Measurements from ENCODE around the gene PCDHGB3. TPM values are rescaled to one million over a fixed set of nuclear protein-coding genes. Genes with fewer than 3 reads are reported as not detected.
"Not testable (repeated sequence)": the region's sequence is repeated elsewhere in the genome, so short reads cannot be mapped to it uniquely, and the experiment has no call there.

The PCDHGB3 gene
- total and polyA plus RNA-seq, 5 experiments from 2014 or later: 0.10 to 0.71 (median 0.38) TPM; not detected in 1

DNA sequence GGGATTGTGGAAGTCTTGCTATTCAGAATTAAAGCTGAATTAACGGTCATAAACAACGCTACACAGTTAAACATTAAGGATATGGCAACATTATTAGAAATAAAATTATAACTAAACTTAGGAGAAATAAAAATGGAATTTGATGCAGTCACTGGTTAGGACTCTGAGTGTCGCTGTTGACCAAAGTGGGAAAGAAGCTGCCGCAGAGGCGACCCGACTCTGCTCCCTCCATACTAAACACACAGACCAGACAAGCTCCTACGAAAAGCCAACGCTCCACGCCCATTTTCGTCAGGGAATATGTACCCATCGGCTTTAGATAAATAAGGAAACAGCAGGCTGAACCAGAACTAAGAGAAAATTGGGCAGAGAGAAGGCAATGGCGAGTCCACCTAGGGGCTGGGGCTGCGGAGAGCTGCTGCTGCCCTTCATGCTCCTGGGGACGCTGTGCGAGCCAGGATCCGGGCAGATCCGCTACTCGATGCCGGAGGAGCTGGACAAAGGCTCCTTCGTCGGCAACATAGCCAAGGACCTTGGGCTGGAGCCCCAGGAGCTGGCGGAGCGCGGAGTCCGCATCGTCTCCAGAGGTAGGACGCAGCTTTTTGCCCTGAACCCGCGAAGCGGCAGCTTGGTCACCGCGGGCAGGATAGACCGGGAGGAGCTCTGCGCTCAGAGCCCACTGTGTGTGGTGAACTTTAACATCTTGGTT lies 5.9 kb upstream of the PCDHGB3 start, which contains the start of gene PCDHGA5:
Gene PCDHGA5 (plus strand): TSS at position 211 of the 709 bp plus-strand sequence. CDS start 169 bp downstream, at position 380.
- no peak for DNase-seq
- Mint-ChIP-seq H3K4me3 (peak within 1 kb of the TSS in 2 of 10 donors; percentile 8 to 33), H3K27me3 (peaks cover 64 to 95% (median 74%) of the 10 kb centered on the region in 5 donors), H3K9me3 (peaks cover 0 to 89% (median 44%) of the 10 kb centered on the region in 9 donors), H3K36me3 (peaks cover 27 to 58% (median 43%) of the 10 kb centered on the region in 3 donors), H3K4me1 (peaks cover 0 to 6% (median 2%) of the 10 kb centered on the region in 4 donors), H3K27ac (peak within 1 kb of the TSS in 1 of 10 donors; percentile 5)
- ATAC-seq: no peak
- POLR2A ChIA-PET: no interaction called here

- DNase-seq (no peak), ATAC-seq (no peak)
- Mint-ChIP-seq H3K36me3 (peaks cover 22 to 54% (median 43%) of the 10 kb centered on the region in 3 donors), H3K4me1 (peaks cover 2 to 7% (median 4%) of the 10 kb centered on the region in 4 donors), H3K27me3 (peaks cover 61 to 95% (median 74%) of the 10 kb centered on the region in 5 donors), H3K27ac (peak overlapping the region in 1 of 10 donors; percentile 40), H3K4me3 (no peak overlapping the region), H3K9me3 (peaks cover 0 to 89% (median 35%) of the 10 kb centered on the region in 9 donors)
- POLR2A ChIA-PET: no interaction called here
These were observed 3.8 kb upstream of the PCDHGB3 start for GRCh38 chr5:141366016-141366896.

GRCh38 chr5:141371572-141372475 lies 1.8 kb downstream of the PCDHGB3 start:
- peaks cover 0 to 84% (median 30%) of the 10 kb centered on the region in 9 donors for H3K9me3 Mint-ChIP-seq
- DNase-seq (no peak), ATAC-seq (no peak)
- POLR2A ChIA-PET: no interaction called here
- H3K4me1 Mint-ChIP-seq: peaks cover 0 to 7% (median 4%) of the 10 kb centered on the region in 4 donors
- peaks cover 12 to 47% (median 31%) of the 10 kb centered on the region in 3 donors for H3K36me3 Mint-ChIP-seq
- peak overlapping the region in 2 of 10 donors; percentile 10 to 60 for H3K4me3 Mint-ChIP-seq
- peak overlapping the region in 1 of 10 donors; percentile 65 for H3K27ac Mint-ChIP-seq
- peaks cover 36 to 74% (median 68%) of the 10 kb centered on the region in 5 donors for H3K27me3 Mint-ChIP-seq

DNA sequence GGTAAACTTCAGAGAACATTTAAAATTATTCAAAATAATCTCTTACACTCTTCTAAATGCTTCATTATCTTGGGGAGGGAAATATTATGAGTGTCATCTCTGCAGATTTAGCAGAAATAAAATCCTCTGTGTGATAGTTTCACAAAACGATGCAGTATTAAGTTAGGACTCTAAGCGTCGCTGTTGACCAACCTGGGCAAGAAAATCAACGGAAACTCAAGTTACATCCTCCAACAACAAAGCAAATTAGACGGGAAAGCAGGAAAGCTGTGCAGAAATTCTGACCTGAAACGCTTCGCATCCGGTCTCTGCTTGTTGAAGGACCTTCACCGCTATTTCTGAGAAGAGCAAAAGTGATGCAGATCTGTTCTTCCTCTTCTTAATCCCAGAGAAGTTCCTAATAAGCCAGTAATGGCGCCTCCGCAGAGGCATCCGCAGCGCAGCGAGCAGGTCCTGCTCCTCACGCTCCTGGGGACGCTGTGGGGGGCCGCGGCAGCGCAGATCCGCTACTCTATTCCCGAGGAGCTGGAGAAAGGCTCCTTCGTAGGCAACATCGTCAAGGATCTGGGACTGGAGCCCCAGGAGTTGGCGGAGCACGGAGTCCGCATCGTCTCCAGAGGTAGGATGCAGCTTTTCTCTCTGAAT lies 3.8 kb downstream of the PCDHGB3 start, which contains the start of gene PCDHGA6:
Gene PCDHGA6 (plus strand): TSS at position 219 of the 645 bp plus-strand sequence. CDS start 193 bp downstream, at position 412.
- Mint-ChIP-seq H3K27me3 (peaks cover 29 to 70% (median 59%) of the 10 kb centered on the region in 5 donors), H3K9me3 (peaks cover 0 to 87% (median 34%) of the 10 kb centered on the region in 9 donors), H3K36me3 (peaks cover 16 to 60% (median 31%) of the 10 kb centered on the region in 3 donors), H3K27ac (peak within 1 kb of the TSS in 1 of 10 donors; percentile 35), H3K4me3 (peak within 1 kb of the TSS in 8 of 10 donors; percentile 15 to 56 (median 38)), H3K4me1 (peaks cover 0 to 7% (median 4%) of the 10 kb centered on the region in 4 donors)
- no peak for ATAC-seq
- DNase-seq: no peak
- POLR2A ChIA-PET: no interaction called here

GRCh38 chr5:141374627-141375026 lies 4.6 kb downstream of the PCDHGB3 start:
- POLR2A ChIA-PET: no interaction called here
- Mint-ChIP-seq H3K4me3 (no peak overlapping the region), H3K9me3 (peaks cover 0 to 90% (median 35%) of the 10 kb centered on the region in 9 donors), H3K36me3 (peaks cover 16 to 64% (median 34%) of the 10 kb centered on the region in 3 donors), H3K27me3 (peaks cover 26 to 67% (median 54%) of the 10 kb centered on the region in 5 donors), H3K4me1 (peaks cover 0 to 7% (median 4%) of the 10 kb centered on the region in 4 donors), H3K27ac (no peak overlapping the region)
- DNase-seq (no peak), ATAC-seq (no peak)

GRCh38 chr5:141375444-141376155 lies 5.6 kb downstream of the PCDHGB3 start:
- peaks cover 11 to 64% (median 37%) of the 10 kb centered on the region in 3 donors for H3K36me3 Mint-ChIP-seq

DNA sequence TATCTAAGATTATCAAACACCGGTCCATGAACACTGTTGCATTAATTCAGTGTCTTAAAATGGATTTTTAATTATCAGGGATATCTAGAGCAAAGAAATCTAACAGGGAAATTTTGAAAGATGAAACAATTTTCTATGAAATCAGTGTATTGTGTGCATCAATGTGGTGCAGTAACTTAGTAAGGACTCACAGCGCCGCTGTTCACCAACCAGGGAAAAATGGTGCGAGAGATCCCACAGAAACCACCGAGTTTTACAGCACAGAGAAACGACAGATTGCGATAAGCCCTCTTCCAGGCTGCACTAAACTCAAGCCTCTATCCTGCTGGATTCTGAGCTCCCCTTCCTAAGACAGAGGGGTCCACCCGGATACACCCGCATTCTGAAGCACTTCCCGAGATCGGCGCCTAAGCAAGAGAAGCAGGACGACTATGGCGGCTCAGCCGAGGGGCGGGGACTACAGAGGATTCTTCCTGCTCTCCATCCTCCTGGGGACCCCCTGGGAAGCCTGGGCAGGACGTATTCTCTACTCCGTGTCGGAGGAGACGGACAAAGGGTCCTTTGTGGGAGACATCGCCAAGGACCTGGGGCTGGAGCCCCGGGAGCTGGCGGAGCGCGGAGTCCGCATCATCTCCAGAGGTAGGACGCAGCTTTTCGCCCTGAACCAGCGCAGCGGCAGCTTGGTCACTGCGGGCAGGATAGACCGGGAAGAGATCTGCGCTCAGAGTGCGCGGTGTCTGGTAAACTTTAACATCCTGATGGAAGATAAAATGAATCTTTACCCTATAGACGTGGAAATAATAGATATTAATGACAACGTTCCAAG lies 12.6 kb downstream of the PCDHGB3 start, which contains the start of gene PCDHGA7:
Gene PCDHGA7 (plus strand): TSS at position 274 of the 826 bp plus-strand sequence. CDS start 158 bp downstream, at position 432.
- peaks cover 10 to 89% (median 48%) of the 10 kb centered on the region in 9 donors for H3K9me3 Mint-ChIP-seq
- ATAC-seq (peak in 1 of 2 donors; percentile 55), DNase-seq (no peak)
- H3K36me3 Mint-ChIP-seq: peaks cover 14 to 72% (median 37%) of the 10 kb centered on the region in 3 donors
- H3K27ac Mint-ChIP-seq: no peak within 1 kb of the TSS
- H3K27me3 Mint-ChIP-seq: peaks cover 35 to 77% (median 63%) of the 10 kb centered on the region in 5 donors
- peaks cover 0 to 2% (median 0%) of the 10 kb centered on the region in 4 donors for H3K4me1 Mint-ChIP-seq
- POLR2A ChIA-PET: no interaction called here
- H3K4me3 Mint-ChIP-seq: peak within 1 kb of the TSS; percentile 48 to 78 (median 72)

More at GRCh38 chr5:141375444-141376155, 5.6 kb downstream of the PCDHGB3 start:
- DNase-seq, H3K4me3 Mint-ChIP-seq, ATAC-seq, H3K4me1 Mint-ChIP-seq, H3K27ac Mint-ChIP-seq: not testable (repeated sequence)
- POLR2A ChIA-PET: interaction anchor here (0.6 kb wide), 1 partner anchor 47 kb away, joined by 3 read pairs; no protein-coding TSS in a partner anchor
- Mint-ChIP-seq H3K9me3 (peaks cover 6 to 88% (median 38%) of the 10 kb centered on the region in 9 donors), H3K27me3 (peaks cover 20 to 67% (median 54%) of the 10 kb centered on the region in 5 donors)

GRCh38 chr5:141383345-141383744 lies 13.3 kb downstream of the PCDHGB3 start:
- Mint-ChIP-seq H3K27ac (no peak overlapping the region), H3K36me3 (peaks cover 16 to 71% (median 39%) of the 10 kb centered on the region in 3 donors), H3K27me3 (peaks cover 37 to 80% (median 66%) of the 10 kb centered on the region in 5 donors), H3K9me3 (peaks cover 13 to 87% (median 49%) of the 10 kb centered on the region in 9 donors), H3K4me1 (peaks cover 0 to 2% (median 0%) of the 10 kb centered on the region in 4 donors), H3K4me3 (peak overlapping the region in 4 of 10 donors; percentile 7 to 76 (median 48))
- ATAC-seq (no peak), DNase-seq (no peak)
- POLR2A ChIA-PET: no interaction called here

- H3K27ac Mint-ChIP-seq: no peak overlapping the region
- H3K27me3 Mint-ChIP-seq: peaks cover 43 to 84% (median 74%) of the 10 kb centered on the region in 5 donors
- H3K36me3 Mint-ChIP-seq: peaks cover 18 to 69% (median 39%) of the 10 kb centered on the region in 3 donors
- ATAC-seq (no peak), DNase-seq (no peak)
- peaks cover 21 to 90% (median 51%) of the 10 kb centered on the region in 9 donors for H3K9me3 Mint-ChIP-seq
- peaks cover 0 to 2% (median 0%) of the 10 kb centered on the region in 4 donors for H3K4me1 Mint-ChIP-seq
- H3K4me3 Mint-ChIP-seq: no peak overlapping the region
- POLR2A ChIA-PET: no interaction called here
These were observed 14.6 kb downstream of the PCDHGB3 start for GRCh38 chr5:141384471-141385267.

All from naive thymus-derived CD8-positive, alpha-beta T cell (primary cell).